GM18873 (cell line): ENCODE measurements around the gene LDB2.

Experiments used
- ATAC-seq: cut with Tn5 transposase; IDR thresholded peaks from one replicate; pipeline ENCODE4 v1.9.1; 2021; ENCODE audit warnings: mild to moderate bottlenecking, moderate library complexity, moderate number of reproducible peaks; ENCODE audit not compliant: unreplicated experiment, low FRiP score

Gene LDB2

GRCh38 chr4:16760617-16761363, 137.7 kb downstream of the LDB2 start:
- ATAC-seq, result no peak

GRCh38 chr4:16759931-16760582, 138.4 kb downstream of the LDB2 start:
- no peak for ATAC-seq

GRCh38 chr4:16758816-16759215, 139.6 kb downstream of the LDB2 start:
- no peak for ATAC-seq

GRCh38 chr4:16758255-16758654, 140.2 kb downstream of the LDB2 start:
- ATAC-seq, result no peak

- no peak for ATAC-seq
These were observed 141.3 kb downstream of the LDB2 start for GRCh38 chr4:16757080-16757521.

- no peak for ATAC-seq
These were observed 144.3 kb downstream of the LDB2 start for GRCh38 chr4:16754104-16754503.

- no peak for ATAC-seq
These were observed 146.3 kb downstream of the LDB2 start for GRCh38 chr4:16752150-16752549.

GRCh38 chr4:16750882-16751642, 147.4 kb downstream of the LDB2 start:
- no peak for ATAC-seq

- ATAC-seq, result no peak
These were observed 148.2 kb downstream of the LDB2 start for GRCh38 chr4:16750216-16750615.

- no peak for ATAC-seq
These were observed 152.6 kb downstream of the LDB2 start for GRCh38 chr4:16745887-16746286.

GRCh38 chr4:16745009-16745635, 153.3 kb downstream of the LDB2 start:
- ATAC-seq, result no peak

- ATAC-seq, result no peak
These were observed 157.2 kb downstream of the LDB2 start for GRCh38 chr4:16741287-16741686.

GRCh38 chr4:16739997-16740624, 158.3 kb downstream of the LDB2 start:
- ATAC-seq, result no peak

GRCh38 chr4:16738558-16738957, 159.9 kb downstream of the LDB2 start:
- no peak for ATAC-seq

GRCh38 chr4:16733509-16733908, 164.9 kb downstream of the LDB2 start:
- no peak for ATAC-seq

- no peak for ATAC-seq
These were observed 165.7 kb downstream of the LDB2 start for GRCh38 chr4:16732741-16733140.

- ATAC-seq, result no peak
These were observed 166.6 kb downstream of the LDB2 start for GRCh38 chr4:16731776-16732380.

- no peak for ATAC-seq
These were observed 167.8 kb downstream of the LDB2 start for GRCh38 chr4:16730522-16731205.

- no peak for ATAC-seq
These were observed 169.1 kb downstream of the LDB2 start for GRCh38 chr4:16729336-16729735.
